Activated T-cell treated with anti-CD3 and anti-CD28 coated beads, Interleukin-2, amount 50 U/mL, for 24 hours (primary cell): Measurements from ENCODE around the gene CRK.

ENCODE experiments used
- DNase-seq: peaks from one replicate; pipeline ENCODE4 v3.0.0-alpha.2; 2020
- H3K27ac Mint-ChIP-seq: 2 replicates; pipeline ENCODE4 v1.8.0; 2020; ENCODE audit warnings: mild to moderate bottlenecking, mixed read lengths
- H3K27me3 Mint-ChIP-seq: 2 replicates; pipeline ENCODE4 v1.8.0; 2020; ENCODE audit warnings: mixed read lengths
- H3K36me3 Mint-ChIP-seq: 2 replicates; pipeline ENCODE4 v1.8.0; 2020; ENCODE audit warnings: low read depth, mixed read lengths
- H3K4me1 Mint-ChIP-seq: 2 replicates; pipeline ENCODE4 v1.8.0; 2020; ENCODE audit warnings: low read depth, mixed read lengths
- H3K4me3 Mint-ChIP-seq: 2 replicates; pipeline ENCODE4 v1.8.0; 2020; ENCODE audit warnings: mild to moderate bottlenecking, moderate library complexity, mixed read lengths
- H3K9me3 Mint-ChIP-seq: 2 replicates; pipeline ENCODE4 v1.8.0; 2020; ENCODE audit warnings: mixed read lengths

CRK gene

GRCh38 chr17:1478418-1478817 is 22.4 kb upstream of the CRK start:
- Mint-ChIP-seq H3K36me3 (peaks cover 23% of the 10 kb centered on the region), H3K27me3 (no peaks in the 10 kb centered on the region), H3K4me3 (no peak overlapping the region), H3K4me1 (peaks cover 8% of the 10 kb centered on the region), H3K27ac (no peak overlapping the region), H3K9me3 (no peaks in the 10 kb centered on the region)
- DNase-seq: no peak

GRCh38 chr17:1475321-1475854 is 19.4 kb upstream of the CRK start:
- peaks cover 20% of the 10 kb centered on the region for H3K36me3 Mint-ChIP-seq
- H3K4me3 Mint-ChIP-seq: no peak overlapping the region
- peaks cover 17% of the 10 kb centered on the region for H3K4me1 Mint-ChIP-seq
- no peak overlapping the region for H3K27ac Mint-ChIP-seq
- no peak for DNase-seq
- H3K27me3 Mint-ChIP-seq: no peaks in the 10 kb centered on the region
- no peaks in the 10 kb centered on the region for H3K9me3 Mint-ChIP-seq

DNA sequence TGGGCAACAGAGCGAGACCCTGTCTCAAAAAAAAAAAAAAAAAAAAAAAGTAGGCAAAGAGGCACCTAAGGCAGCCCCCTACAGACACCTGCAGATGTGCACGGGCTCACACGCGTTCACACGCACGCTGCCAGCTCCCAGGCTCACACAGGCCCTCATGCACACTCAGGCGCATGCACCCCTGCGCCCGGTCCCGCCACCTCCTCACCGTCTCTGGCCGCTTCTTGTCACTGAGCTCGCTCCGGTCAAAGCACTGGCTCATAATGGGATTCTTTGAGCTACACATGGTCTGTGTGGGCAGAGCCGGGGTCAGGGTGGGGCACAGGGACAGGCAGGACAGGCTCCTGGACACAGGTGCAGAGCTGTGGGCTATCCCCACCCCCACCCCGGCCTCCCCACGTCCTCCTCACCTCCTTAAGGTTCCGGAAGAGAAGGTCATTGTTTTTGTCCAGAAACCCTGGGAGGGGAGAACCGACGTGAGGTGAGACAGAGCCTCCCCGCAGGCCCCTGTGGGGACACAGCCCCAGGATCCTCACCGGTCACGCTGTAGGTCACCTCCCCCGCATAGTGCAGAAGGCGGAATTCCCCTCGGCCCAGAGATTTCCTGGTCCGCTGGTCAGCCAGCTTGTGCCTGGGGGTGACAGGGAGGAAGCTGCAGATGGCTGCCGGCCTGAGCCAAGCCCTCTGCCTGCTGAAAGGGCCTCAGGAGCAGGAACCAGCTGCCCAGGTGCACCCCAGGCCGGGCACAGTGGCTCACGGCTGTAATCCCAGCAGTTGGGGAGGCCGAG is 18.6 kb upstream of the CRK start:
- Mint-ChIP-seq H3K27ac (no peak overlapping the region), H3K9me3 (no peaks in the 10 kb centered on the region), H3K4me1 (peaks cover 17% of the 10 kb centered on the region), H3K27me3 (no peaks in the 10 kb centered on the region), H3K4me3 (no peak overlapping the region), H3K36me3 (peaks cover 22% of the 10 kb centered on the region)
- no peak for DNase-seq

- Mint-ChIP-seq H3K4me1 (peaks cover 17% of the 10 kb centered on the region), H3K27me3 (no peaks in the 10 kb centered on the region), H3K9me3 (no peaks in the 10 kb centered on the region), H3K4me3 (no peak overlapping the region), H3K27ac (peak overlapping the region; percentile 3), H3K36me3 (peaks cover 27% of the 10 kb centered on the region)
- DNase-seq: no peak
Measured at GRCh38 chr17:1473841-1474240, 17.8 kb upstream of the CRK start.

DNA sequence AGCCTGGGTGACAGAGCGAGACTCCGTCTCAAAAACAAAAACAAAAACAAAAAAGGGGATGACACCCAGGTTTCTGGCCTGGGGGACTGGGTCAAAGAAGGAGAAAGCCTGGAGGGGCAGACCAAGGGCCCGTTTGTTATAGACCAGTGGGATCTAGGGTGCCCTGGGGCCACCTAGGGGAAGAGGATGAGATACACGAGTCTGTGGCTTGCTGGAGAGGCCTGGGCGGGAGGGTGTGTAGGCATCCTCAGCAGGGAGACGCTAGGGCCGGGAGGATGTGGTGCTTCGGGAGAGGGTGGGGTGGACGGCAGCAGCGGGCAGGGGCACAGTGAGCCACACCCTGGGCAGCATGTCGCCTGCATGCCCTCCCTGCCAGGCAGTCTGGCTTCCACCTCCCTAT is 17.1 kb upstream of the CRK start:
- H3K36me3 Mint-ChIP-seq: peaks cover 31% of the 10 kb centered on the region
- H3K4me3 Mint-ChIP-seq: no peak overlapping the region
- peak; percentile 44 for DNase-seq
- no peaks in the 10 kb centered on the region for H3K9me3 Mint-ChIP-seq
- H3K4me1 Mint-ChIP-seq: peaks cover 17% of the 10 kb centered on the region
- H3K27ac Mint-ChIP-seq: no peak overlapping the region
- no peaks in the 10 kb centered on the region for H3K27me3 Mint-ChIP-seq

DNA sequence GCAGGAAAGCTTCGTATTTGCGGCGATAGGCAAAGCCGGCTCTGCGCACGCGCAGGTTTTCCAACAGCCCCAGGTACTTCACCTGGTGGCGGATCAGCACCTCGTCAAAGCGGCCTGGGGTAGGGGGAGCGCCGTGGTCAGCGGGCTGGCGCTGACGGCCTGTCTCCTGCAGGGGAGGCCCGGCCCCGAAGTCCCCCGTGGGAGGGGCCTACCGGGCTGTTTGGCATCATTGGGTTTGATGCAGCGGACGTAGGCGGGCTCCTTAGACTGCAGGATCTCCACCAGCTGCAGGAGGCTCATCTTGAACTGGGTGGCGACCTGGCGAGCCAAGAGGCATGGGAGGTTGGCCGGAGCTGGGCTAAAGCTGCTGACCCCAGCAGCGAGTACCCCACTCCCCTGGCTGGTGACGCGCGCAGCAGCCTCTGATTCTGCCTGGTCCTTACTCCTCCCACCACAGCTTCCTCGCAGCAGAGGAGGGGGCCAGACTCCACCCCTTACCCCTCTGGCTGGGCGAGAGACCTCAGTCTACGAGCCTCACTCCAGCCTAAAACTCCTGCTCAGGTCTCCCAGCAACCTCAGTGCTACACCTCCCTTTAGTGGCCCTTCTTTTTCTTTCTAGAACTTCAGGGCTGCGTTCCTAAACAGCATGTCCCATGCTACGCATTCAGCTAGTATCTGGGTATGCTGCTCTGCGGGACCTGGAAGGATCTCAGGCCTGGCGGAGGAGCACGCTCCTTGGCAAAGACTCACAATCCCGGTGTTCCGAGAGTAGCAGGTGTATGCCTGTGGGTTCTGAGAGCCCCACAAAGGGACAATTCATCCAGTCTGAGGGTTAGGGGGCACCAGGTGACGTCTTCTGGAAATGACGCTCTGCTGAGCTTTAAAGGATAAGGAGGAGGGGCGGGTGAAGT is 16.1 kb upstream of the CRK start:
- no peak overlapping the region for H3K27ac Mint-ChIP-seq
- H3K36me3 Mint-ChIP-seq: peaks cover 34% of the 10 kb centered on the region
- peaks cover 17% of the 10 kb centered on the region for H3K4me1 Mint-ChIP-seq
- no peak for DNase-seq
- no peaks in the 10 kb centered on the region for H3K27me3 Mint-ChIP-seq
- H3K4me3 Mint-ChIP-seq: no peak overlapping the region
- H3K9me3 Mint-ChIP-seq: no peaks in the 10 kb centered on the region

DNA sequence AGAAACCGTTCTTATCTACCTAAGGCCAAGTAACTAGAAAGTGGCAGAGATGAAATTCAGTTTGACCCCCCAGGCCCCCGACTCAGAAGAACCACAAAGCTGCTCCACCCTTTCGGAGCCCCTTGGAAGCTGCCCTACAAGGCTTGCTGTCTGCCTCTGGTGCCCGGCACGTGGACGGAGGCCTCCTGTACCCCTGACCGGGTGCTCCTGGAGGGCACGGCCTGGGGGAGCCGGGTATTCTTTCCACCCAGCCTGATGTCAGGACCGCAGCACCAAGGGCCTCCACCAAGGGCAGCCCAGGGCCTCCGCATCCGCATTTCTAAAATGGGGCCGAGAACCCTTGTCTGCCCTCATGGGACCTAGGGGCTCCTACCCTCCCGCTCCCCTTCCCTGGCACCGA is 15.5 kb upstream of the CRK start:
- Mint-ChIP-seq H3K4me1 (peaks cover 17% of the 10 kb centered on the region), H3K36me3 (peaks cover 37% of the 10 kb centered on the region), H3K27ac (no peak overlapping the region), H3K9me3 (no peaks in the 10 kb centered on the region), H3K4me3 (no peak overlapping the region), H3K27me3 (no peaks in the 10 kb centered on the region)
- DNase-seq: no peak

DNA sequence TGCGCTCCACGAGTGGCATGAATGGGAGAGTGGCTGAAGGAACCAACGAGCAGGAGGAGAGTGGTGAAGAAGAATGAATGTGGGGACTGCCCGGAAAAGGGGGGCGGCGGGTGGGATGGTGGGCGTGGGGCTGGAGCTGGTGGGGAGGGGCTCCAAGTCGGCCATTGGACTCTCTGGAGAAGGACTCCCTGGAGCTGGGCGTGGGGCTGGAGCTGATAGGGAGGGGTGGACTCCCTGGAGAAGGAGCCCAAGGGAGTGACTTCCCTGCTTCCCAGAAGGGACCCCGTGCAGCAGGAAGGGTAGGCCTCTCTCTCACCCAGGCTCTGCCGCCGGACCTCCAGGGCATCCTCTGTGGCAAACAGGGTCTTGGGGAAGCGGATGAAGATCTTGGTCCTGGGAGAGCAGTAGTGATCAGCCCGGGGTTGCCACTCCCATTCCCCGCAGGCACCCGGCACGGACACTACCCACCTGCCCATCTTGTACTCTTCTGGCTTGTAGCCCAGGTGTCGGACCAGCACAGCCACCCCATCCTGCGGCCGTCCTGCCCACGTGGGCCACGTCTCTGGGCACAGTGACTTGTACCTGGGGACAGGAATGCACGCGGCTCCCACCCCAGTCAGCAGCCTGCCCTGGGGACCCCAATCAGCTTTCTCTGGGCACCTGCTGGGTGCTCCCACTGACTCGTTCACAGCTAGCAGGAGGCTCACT is 14.9 kb upstream of the CRK start:
- peaks cover 17% of the 10 kb centered on the region for H3K4me1 Mint-ChIP-seq
- no peak overlapping the region for H3K4me3 Mint-ChIP-seq
- H3K27me3 Mint-ChIP-seq: no peaks in the 10 kb centered on the region
- H3K36me3 Mint-ChIP-seq: peaks cover 39% of the 10 kb centered on the region
- no peak for DNase-seq
- H3K9me3 Mint-ChIP-seq: no peaks in the 10 kb centered on the region
- H3K27ac Mint-ChIP-seq: no peak overlapping the region

DNA sequence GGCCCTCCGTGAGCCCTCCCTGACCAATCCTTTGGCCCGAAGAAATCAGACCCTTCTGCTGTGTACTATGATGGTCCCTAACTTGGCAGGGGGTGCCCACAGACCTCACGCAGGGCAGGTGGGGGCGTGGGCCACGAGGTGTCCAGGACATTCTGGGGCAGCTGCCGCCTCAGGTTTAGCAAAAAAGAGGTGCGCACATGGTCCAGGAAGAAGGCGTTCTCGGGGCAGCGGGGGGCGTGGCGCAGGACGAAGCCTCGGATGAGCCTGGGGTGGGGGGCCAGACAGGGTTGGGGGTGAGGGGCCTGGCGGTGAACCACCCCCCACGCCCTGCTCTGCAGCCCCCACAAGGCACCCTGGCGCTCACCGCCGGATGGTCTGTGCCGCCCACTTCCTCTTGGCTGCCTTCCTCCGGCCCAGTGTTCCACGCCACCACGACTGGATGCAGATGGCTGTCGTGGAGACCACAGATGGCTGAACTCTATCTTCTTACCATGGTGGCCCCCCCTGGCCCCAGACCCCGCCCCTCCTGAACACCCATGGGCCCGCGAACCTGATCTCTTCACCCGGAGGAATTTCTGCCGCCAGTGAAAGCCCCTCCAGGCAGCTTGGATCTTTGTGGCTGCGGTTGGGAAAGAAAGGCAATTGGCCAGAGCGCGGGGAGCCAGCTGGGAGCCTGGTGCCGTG is 14.2 kb upstream of the CRK start:
- no peaks in the 10 kb centered on the region for H3K9me3 Mint-ChIP-seq
- H3K4me1 Mint-ChIP-seq: peaks cover 17% of the 10 kb centered on the region
- no peaks in the 10 kb centered on the region for H3K27me3 Mint-ChIP-seq
- H3K36me3 Mint-ChIP-seq: peaks cover 38% of the 10 kb centered on the region
- H3K4me3 Mint-ChIP-seq: no peak overlapping the region
- no peak overlapping the region for H3K27ac Mint-ChIP-seq
- no peak for DNase-seq

DNA sequence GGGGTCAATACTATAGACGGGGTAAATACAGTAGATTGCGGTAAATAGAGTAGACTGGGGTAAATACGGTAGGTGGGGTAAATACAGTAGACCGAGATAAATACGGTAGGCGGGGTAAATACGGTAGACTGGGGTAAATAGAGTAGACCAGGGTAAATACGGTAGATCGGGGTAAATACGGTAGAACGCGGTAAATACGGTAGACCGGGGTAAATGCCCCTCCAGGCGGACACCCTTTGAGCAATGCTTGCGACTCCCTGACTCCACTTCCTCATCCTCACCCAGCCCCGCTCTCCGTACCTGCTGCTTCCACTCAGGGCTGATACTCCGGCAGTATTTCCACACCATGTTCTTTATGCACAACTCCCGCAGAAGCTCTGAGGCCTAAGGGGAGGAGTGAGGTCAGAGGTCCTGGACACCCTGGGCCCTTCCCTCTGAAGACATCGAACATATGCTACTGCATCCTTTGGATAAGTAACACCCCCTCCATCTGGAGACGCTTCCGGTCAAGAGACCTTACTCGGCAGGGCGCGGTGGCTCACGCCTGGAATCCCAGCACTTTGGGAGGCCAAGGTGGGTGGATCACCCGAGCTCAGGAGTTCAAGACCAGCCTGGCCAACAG is 13.3 kb upstream of the CRK start:
- H3K4me1 Mint-ChIP-seq: peaks cover 15% of the 10 kb centered on the region
- DNase-seq: no peak
- no peak overlapping the region for H3K4me3 Mint-ChIP-seq
- H3K9me3 Mint-ChIP-seq: no peaks in the 10 kb centered on the region
- no peak overlapping the region for H3K27ac Mint-ChIP-seq
- peaks cover 6% of the 10 kb centered on the region for H3K27me3 Mint-ChIP-seq
- peaks cover 38% of the 10 kb centered on the region for H3K36me3 Mint-ChIP-seq

DNA sequence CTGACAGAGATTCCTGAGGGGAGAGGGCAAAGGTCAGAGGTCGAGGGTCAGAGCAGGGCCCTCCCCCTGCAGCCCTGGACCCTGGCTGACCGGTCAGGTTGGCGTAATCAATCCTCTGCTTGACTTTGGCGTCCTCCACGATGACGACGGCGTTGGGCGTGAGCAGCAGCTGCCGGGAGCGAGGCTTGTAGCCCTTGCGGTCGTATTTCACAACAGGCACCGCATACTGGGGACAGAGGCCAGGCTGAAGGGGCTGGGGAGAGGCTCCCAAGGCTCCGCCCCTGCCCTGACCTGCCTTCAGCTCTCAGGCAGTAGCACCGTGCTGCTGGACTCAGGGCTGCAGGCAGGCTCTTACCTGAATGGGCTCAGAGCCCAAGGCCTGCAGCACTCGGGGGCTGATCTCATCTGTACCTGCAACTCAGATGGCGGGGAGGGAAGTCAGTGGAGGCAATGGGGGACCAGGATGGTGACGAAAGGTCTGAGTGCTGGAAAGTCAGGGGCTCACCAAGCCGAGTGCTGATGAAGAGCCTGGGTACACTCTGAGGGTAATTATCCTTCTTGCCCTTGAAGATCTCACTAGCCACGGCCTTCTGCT is 12.0 kb upstream of the CRK start:
- no peak overlapping the region for H3K27ac Mint-ChIP-seq
- no peak for DNase-seq
- H3K27me3 Mint-ChIP-seq: peaks cover 14% of the 10 kb centered on the region
- peaks cover 13% of the 10 kb centered on the region for H3K4me1 Mint-ChIP-seq
- H3K4me3 Mint-ChIP-seq: no peak overlapping the region
- H3K36me3 Mint-ChIP-seq: peaks cover 38% of the 10 kb centered on the region
- no peaks in the 10 kb centered on the region for H3K9me3 Mint-ChIP-seq

DNA sequence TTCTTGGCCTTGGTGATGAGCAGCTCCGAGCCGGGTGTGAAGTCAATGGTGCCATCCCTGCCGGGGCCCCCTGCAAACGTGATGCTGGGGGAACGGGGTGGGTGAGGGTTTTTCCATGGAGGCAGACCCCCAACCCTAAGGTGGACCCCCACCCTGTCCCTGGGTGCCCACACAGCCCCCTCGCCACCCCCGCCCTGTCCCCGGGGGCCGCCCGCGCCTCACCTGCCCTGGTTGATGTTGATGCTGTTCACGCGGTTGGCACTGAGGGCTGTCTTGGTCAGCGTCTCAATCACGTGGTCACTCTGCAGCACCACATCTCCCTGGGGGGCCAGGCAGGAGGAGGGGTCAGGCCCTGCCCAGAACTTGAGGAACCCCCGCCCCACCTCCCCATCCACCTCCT is 11.2 kb upstream of the CRK start:
- H3K27me3 Mint-ChIP-seq: peaks cover 20% of the 10 kb centered on the region
- peaks cover 15% of the 10 kb centered on the region for H3K4me1 Mint-ChIP-seq
- H3K36me3 Mint-ChIP-seq: peaks cover 38% of the 10 kb centered on the region
- no peak overlapping the region for H3K4me3 Mint-ChIP-seq
- H3K27ac Mint-ChIP-seq: no peak overlapping the region
- no peaks in the 10 kb centered on the region for H3K9me3 Mint-ChIP-seq
- no peak for DNase-seq

- Mint-ChIP-seq H3K27me3 (peaks cover 36% of the 10 kb centered on the region), H3K36me3 (peaks cover 21% of the 10 kb centered on the region), H3K4me1 (peaks cover 30% of the 10 kb centered on the region), H3K9me3 (no peaks in the 10 kb centered on the region), H3K4me3 (no peak overlapping the region), H3K27ac (no peak overlapping the region)
- no peak for DNase-seq
Measured at GRCh38 chr17:1464186-1464585, 8.2 kb upstream of the CRK start.
